ENCODE data around the gene ALKBH6. TPM values are rescaled to one million over a fixed set of nuclear protein-coding genes. Genes with fewer than 3 reads are reported as not detected.
"Not testable (repeated sequence)": the region's sequence is repeated elsewhere in the genome, so short reads cannot be mapped to it uniquely, and the experiment has no call there.

The ALKBH6 gene
- total and polyA plus RNA-seq, 2 experiments from 2014 or later, result 52.2 to 66.9 TPM

DNA sequence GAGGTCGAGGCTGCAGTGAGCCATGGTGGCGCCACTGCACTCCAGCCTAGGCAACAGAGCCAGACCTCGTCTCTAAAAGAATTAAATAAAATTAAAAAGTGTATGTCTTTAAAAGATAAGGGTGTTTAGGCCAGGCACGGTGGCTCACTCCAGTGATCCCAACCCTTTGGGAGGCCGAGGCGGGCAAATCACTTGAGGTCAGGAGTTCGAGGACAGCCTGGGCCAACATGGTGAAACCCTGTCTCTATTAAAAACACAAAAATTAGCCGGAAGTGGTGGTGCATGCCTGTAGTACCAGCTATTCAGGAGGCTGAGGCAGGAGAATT is 26.5 kb downstream of the ALKBH6 start:
- no peaks in the 10 kb centered on the region for H3K9me3 ChIP-seq (ENCODE audit: low read depth)
- no peak overlapping the region for H3K27ac ChIP-seq
- peaks cover 30% of the 10 kb centered on the region for H3K27me3 ChIP-seq
- no peaks in the 10 kb centered on the region for H3K4me1 ChIP-seq (ENCODE audit: low read depth)
- TF ChIP-seq, protein P1, sequence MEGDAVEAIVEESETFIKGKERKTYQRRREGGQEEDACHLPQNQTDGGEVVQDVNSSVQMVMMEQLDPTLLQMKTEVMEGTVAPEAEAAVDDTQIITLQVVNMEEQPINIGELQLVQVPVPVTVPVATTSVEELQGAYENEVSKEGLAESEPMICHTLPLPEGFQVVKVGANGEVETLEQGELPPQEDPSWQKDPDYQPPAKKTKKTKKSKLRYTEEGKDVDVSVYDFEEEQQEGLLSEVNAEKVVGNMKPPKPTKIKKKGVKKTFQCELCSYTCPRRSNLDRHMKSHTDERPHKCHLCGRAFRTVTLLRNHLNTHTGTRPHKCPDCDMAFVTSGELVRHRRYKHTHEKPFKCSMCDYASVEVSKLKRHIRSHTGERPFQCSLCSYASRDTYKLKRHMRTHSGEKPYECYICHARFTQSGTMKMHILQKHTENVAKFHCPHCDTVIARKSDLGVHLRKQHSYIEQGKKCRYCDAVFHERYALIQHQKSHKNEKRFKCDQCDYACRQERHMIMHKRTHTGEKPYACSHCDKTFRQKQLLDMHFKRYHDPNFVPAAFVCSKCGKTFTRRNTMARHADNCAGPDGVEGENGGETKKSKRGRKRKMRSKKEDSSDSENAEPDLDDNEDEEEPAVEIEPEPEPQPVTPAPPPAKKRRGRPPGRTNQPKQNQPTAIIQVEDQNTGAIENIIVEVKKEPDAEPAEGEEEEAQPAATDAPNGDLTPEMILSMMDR (IDR thresholded peaks at IDR 0.05; ENCODE audit: low read depth, low read length), result no peak
- H3K4me3 ChIP-seq, result peak overlapping the region; percentile 24
- no peaks in the 10 kb centered on the region for H3K36me3 ChIP-seq
- no peak for DNase-seq (ENCODE audit: low read depth in 1 of 2, low spot score in 1 of 2)

DNA sequence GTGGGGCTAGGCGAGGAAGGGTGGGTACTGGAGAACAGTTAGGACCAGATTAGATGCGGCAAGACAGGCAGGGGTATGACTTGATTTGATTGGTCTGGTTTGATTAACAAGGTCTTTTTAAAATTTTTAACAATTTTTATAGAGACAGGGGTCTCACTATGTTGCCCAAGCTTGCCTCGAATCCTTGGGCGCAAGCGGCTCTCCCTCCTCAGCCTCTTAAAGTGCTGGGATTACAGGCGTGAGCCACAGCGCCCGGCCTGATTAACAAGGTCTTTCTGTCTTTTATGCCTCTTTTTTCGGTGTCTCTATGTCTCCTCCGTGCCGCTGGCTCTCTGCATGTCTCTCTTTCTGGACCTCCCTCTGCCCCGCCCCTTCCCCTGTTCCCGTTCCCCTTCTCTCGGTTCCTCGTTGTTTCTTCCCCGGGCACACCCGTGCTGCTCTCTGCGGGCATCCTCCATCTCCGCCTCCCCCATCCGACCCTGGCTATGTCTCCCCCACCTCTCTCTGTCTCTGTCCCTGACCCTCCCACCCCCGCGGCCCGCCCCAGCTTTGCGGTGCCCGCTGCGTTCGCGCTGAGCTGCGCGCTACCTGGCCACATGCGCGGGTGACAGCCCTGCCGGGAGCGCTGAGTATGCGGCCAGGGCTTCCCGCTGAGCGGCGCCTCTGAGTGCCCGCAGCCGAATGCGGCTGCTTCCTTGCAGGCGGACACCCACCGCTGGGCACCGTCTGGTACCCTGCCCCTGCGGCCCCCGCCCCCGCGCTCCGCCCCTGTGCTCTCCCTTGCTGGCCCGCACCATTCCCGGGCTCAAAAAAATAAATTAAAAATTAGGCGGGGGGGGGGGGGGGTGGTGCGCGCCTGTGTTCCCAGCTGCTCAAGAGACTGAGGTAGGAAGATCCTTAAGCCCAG is 27.1 kb downstream of the ALKBH6 start:
- Histone ChIP-seq H3K4me3 (peak overlapping the region; percentile 24), H3K4me1 (ENCODE audit: low read depth) (no peaks in the 10 kb centered on the region), H3K36me3 (no peaks in the 10 kb centered on the region), H3K27ac (no peak overlapping the region), H3K9me3 (ENCODE audit: low read depth) (no peaks in the 10 kb centered on the region), H3K27me3 (peaks cover 30% of the 10 kb centered on the region)
- peak in 1 of 2 donors; percentile 44 for DNase-seq (ENCODE audit: low read depth in 1 of 2, low spot score in 1 of 2)
- TF ChIP-seq, protein P1 (IDR thresholded peaks at IDR 0.05; ENCODE audit: low read depth, low read length), result no peak

DNA sequence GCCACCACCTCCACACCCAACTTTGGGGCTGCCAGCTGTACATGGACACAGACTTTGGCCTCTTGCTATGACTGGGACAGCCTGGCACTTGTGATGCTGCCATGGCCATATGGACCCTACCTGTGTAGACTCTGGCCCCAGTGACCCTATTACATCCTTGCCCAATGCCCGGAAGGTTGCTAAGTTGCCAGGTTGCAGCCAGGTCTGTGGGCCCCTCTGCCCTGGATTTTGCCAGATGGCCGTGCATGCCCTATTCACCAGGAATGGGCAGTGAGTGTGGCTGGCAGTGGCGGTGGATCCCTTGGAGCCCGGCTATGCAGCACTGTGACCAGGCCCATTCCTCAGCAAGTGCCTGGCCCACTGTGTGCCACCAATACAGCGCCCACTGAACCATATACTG is 27.9 kb downstream of the ALKBH6 start:
- no peak overlapping the region for H3K27ac ChIP-seq
- H3K27me3 ChIP-seq, result peaks cover 30% of the 10 kb centered on the region
- H3K36me3 ChIP-seq, result no peaks in the 10 kb centered on the region
- TF ChIP-seq, protein P1 (IDR thresholded peaks at IDR 0.05; ENCODE audit: low read depth, low read length), result no peak
- H3K4me3 ChIP-seq, result no peak overlapping the region
- no peaks in the 10 kb centered on the region for H3K9me3 ChIP-seq (ENCODE audit: low read depth)
- H3K4me1 ChIP-seq (ENCODE audit: low read depth), result no peaks in the 10 kb centered on the region
- no peak for DNase-seq (ENCODE audit: low read depth in 1 of 2, low spot score in 1 of 2)

DNA sequence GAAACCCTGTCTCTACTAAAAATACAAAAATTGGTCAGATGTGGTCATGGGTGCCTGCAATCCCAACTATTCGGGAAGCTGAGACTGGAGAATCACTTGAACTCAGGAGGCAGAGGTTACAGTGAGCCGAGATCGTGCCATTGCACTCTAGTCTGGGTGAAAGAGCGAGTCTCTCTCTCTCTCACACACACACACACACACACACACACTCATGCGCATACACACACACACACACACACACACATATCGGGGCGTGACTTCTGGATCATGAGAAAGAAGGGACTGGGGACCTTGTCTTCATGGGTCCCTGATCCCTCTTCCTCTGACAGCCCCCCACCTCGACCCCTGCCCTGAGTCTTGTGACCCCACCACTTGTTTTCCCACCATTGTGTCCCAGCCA is 30.8 kb downstream of the ALKBH6 start:
- no peak overlapping the region for H3K27ac ChIP-seq
- H3K27me3 ChIP-seq, result peaks cover 30% of the 10 kb centered on the region
- H3K36me3 ChIP-seq, result no peaks in the 10 kb centered on the region
- DNase-seq (ENCODE audit: low read depth in 1 of 2, low spot score in 1 of 2), result no peak
- H3K9me3 ChIP-seq (ENCODE audit: low read depth), result no peaks in the 10 kb centered on the region
- H3K4me3 ChIP-seq, result no peak overlapping the region
- TF ChIP-seq, protein P1 (IDR thresholded peaks at IDR 0.05; ENCODE audit: low read depth, low read length), result no peak
- no peaks in the 10 kb centered on the region for H3K4me1 ChIP-seq (ENCODE audit: low read depth)

DNA sequence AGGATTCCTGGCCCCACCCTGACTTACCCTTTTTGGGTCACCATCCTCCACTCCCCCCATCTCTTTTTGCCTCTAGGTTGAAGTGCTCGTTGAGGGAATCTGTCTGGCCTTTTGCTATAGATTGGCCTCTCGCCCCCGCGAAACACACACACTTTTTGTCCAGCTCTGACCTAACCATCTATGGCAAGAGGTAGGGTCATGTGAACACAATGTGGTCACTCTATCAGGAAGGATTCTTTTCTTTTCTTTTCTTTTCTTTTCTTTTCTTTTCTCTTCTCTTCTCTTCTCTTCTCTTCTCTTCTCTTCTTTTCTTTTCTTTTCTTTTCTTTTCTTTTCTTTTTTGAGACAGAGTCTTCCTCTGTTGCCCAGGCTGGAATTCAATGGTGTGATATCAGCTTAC is 33.0 kb downstream of the ALKBH6 start:
- not testable (repeated sequence) for H3K36me3 ChIP-seq; H3K27ac ChIP-seq; H3K4me1 ChIP-seq (ENCODE audit: low read depth); H3K4me3 ChIP-seq; DNase-seq (ENCODE audit: low read depth in 1 of 2, low spot score in 1 of 2); H3K9me3 ChIP-seq (ENCODE audit: low read depth)
- H3K27me3 ChIP-seq, result peaks cover 13% of the 10 kb centered on the region

DNA sequence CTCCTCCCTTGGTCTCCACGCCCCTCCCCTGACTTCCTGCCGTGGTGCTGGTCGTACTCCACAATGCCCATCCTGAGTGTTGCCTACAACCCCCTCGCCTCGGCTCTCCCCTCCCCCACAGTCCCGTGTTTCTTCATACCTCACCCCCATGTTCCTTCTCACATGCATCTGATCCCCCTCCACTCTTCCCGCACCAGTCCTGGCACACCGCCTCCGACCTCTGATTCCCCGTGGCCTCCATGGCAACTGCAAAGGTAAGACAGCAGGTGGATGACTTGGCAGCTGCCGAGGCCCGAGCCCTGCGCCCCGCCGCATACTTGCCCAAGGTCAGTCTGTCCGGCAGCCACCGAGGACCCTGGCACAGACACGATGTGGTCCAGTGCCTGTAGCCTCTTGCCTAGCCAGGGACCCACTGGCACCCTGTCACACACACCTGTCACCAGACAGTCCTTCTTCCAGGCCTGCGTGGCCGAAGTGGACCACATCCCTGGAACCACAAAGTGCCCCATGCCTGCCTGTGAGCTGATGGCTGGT is 35.1 kb downstream of the ALKBH6 start:
- no peaks in the 10 kb centered on the region for H3K36me3 ChIP-seq
- H3K27ac ChIP-seq, result no peak overlapping the region
- H3K27me3 ChIP-seq, result no peaks in the 10 kb centered on the region
- H3K4me1 ChIP-seq (ENCODE audit: low read depth), result no peaks in the 10 kb centered on the region
- H3K4me3 ChIP-seq, result no peak overlapping the region
- no peak for DNase-seq (ENCODE audit: low read depth in 1 of 2, low spot score in 1 of 2)
- TF ChIP-seq, protein P1 (IDR thresholded peaks at IDR 0.05; ENCODE audit: low read depth, low read length), result no peak
- H3K9me3 ChIP-seq (ENCODE audit: low read depth), result no peaks in the 10 kb centered on the region
